Neural cell (in vitro differentiated cells): ENCODE measurements around the gene REG3A. TPM values are rescaled to one million over a fixed set of nuclear protein-coding genes. Genes with fewer than 3 reads are reported as not detected.

Source experiments
- H2AFZ ChIP-seq: fragments of 200-600, 300-800 bp; sonication (generic), shearing (Covaris generic); 2 replicates; pipeline ENCODE4 v1.6.0; 2014; ENCODE audit warnings: low read depth, mild to moderate bottlenecking, antibody characterized with exemption, low read length, moderate library complexity
- H3F3A ChIP-seq: fragments of 200-600 bp; shearing (Covaris generic); 2 replicates; pipeline ENCODE4 v1.6.1; 2016; ENCODE audit warnings: mild to moderate bottlenecking, moderate library complexity, mixed read lengths, antibody characterized with exemption, low read length; ENCODE audit not compliant: insufficient read depth, poor library complexity, severe bottlenecking
- H3K27ac ChIP-seq: fragments of 200-600, 300-800 bp; sonication (generic), shearing (Covaris generic); 2 replicates; pipeline ENCODE4 v1.5.1; 2014; ENCODE audit warnings: mild to moderate bottlenecking, low read length, moderate library complexity
- H3K27me3 ChIP-seq: fragments of 300-800, 200-600 bp; sonication (generic), shearing (Covaris generic); 2 replicates; pipeline ENCODE4 v1.6.0; 2014; ENCODE audit warnings: mild to moderate bottlenecking, low read depth, low read length, moderate library complexity; ENCODE audit not compliant: insufficient read depth
- H3K36me3 ChIP-seq: fragments of 300-800, 200-600 bp; sonication (generic), shearing (Covaris generic); 2 replicates; pipeline ENCODE4 v1.5.1; 2014; ENCODE audit warnings: mild to moderate bottlenecking, antibody characterized with exemption, low read length, moderate library complexity; ENCODE audit not compliant: insufficient read depth
- H3K4me2 ChIP-seq: fragments of 300-800, 200-600 bp; sonication (generic), shearing (Covaris generic); 2 replicates; pipeline ENCODE4 v1.6.0; 2014; ENCODE audit warnings: mild to moderate bottlenecking, low read length
- H3K4me3 ChIP-seq: fragments of 300-800, 200-600 bp; sonication (generic), shearing (Covaris generic); 2 replicates; pipeline ENCODE4 v1.5.1; 2014; ENCODE audit warnings: mild to moderate bottlenecking, low read length, moderate library complexity
- H3K79me2 ChIP-seq: fragments of 200-600 bp; shearing (Covaris generic); replicated peaks from 2 replicates; pipeline ENCODE4 v1.6.0; 2014; ENCODE audit warnings: mild to moderate bottlenecking, low read length, moderate library complexity; ENCODE audit not compliant: insufficient read depth
- H3K9ac ChIP-seq: fragments of 300-800, 200-600 bp; sonication (generic), shearing (Covaris generic); 2 replicates; pipeline ENCODE4 v1.6.1; 2016; ENCODE audit warnings: mild to moderate bottlenecking, low read length, mixed read lengths
- H3K9me2 ChIP-seq: fragments of 200-600 bp; shearing (Covaris generic); 2 replicates; pipeline ENCODE4 v1.6.1; 2016; ENCODE audit warnings: mild to moderate bottlenecking, low read length, mixed read lengths; ENCODE audit not compliant: insufficient read depth
- H3K9me3 ChIP-seq: fragments of 200-600, 300-800 bp; sonication (generic), shearing (Covaris generic); 2 replicates; pipeline ENCODE4 v1.6.1; 2016; ENCODE audit warnings: mild to moderate bottlenecking, mixed run types, low read length, moderate library complexity, mixed read lengths
- H4K20me1 ChIP-seq: fragments of 200-600 bp; shearing (Covaris generic); 2 replicates; pipeline ENCODE4 v1.6.1; 2016; ENCODE audit warnings: mild to moderate bottlenecking, mixed run types; ENCODE audit not compliant: insufficient read depth
- CTCF ChIP-seq: fragments of 450-650 bp; IDR thresholded peaks from 2 replicates; pipeline ENCODE4 v1.5.1; 2014; ENCODE audit warnings: antibody characterized with exemption, mild to moderate bottlenecking, moderate library complexity; ENCODE audit not compliant: poor library complexity, severe bottlenecking
- EP300 ChIP-seq: fragments of 450-650 bp; conservative IDR thresholded peaks from 2 replicates; pipeline ENCODE4 v1.6.1; 2014; ENCODE audit warnings: antibody characterized with exemption, mild to moderate bottlenecking, moderate library complexity; ENCODE audit not compliant: poor library complexity, severe bottlenecking
- EZH2 ChIP-seq: fragments of 200-600, 300-800 bp; shearing (Covaris generic), sonication (generic); IDR thresholded peaks from 2 replicates; pipeline ENCODE4 v1.6.1; 2014; ENCODE audit warnings: antibody characterized with exemption, low read length, borderline replicate concordance, mild to moderate bottlenecking; ENCODE audit not compliant: insufficient read depth, poor library complexity, severe bottlenecking
- MXI1 ChIP-seq: fragments of 450-650 bp; conservative IDR thresholded peaks from 2 replicates; pipeline ENCODE4 v1.6.1; 2014; ENCODE audit warnings: antibody characterized with exemption, mild to moderate bottlenecking; ENCODE audit not compliant: poor library complexity, severe bottlenecking
- POLR2AphosphoS5 ChIP-seq: IDR thresholded peaks from 2 replicates; pipeline ENCODE4 v1.6.1; 2012
- RAD21 ChIP-seq: fragments of 450-650 bp; conservative IDR thresholded peaks from 2 replicates; pipeline ENCODE4 v1.6.1; 2014; ENCODE audit warnings: antibody characterized with exemption, mild to moderate bottlenecking, moderate library complexity
- SMC3 ChIP-seq: fragments of 450-650 bp; conservative IDR thresholded peaks from 2 replicates; pipeline ENCODE4 v1.6.1; 2014; ENCODE audit warnings: antibody characterized with exemption, mild to moderate bottlenecking, moderate library complexity; ENCODE audit not compliant: poor library complexity
- TAF1 ChIP-seq: IDR thresholded peaks from 2 replicates; pipeline ENCODE4 v1.6.1; 2012; ENCODE audit warnings: low read depth
- polyA minus RNA-seq: library from RNA; depleted of rRNA, polyadenylated mRNA; stranded (reverse); fragments of >200 nt; gene quantifications from 2 replicates; pipeline ENCODE4 v1.2.3, GENCODE V29; 2014
- polyA plus RNA-seq: library from polyadenylated mRNA; depleted of rRNA; stranded (reverse); fragments of >200 nt; gene quantifications from 2 replicates; pipeline ENCODE4 v1.2.3, GENCODE V29; 2014
- TF ChIP-seq, protein P1 (sequence below): IDR thresholded peaks from 2 replicates; pipeline ENCODE4 v1.6.1; 2012; ENCODE audit warnings: borderline replicate concordance

REG3A gene
- polyA plus RNA-seq (not detected in 2 replicates), polyA minus RNA-seq (not detected in 2 replicates)

- H4K20me1 ChIP-seq, result no peaks in the 10 kb centered on the region
- H3K27me3 ChIP-seq, result no peaks in the 10 kb centered on the region
- no peaks in the 10 kb centered on the region for H3K79me2 ChIP-seq
- H3K4me3 ChIP-seq, result no peak within 1 kb of the TSS
- H3K9ac ChIP-seq, result no peak within 1 kb of the TSS
- no peak within 1 kb of the TSS for H3K4me2 ChIP-seq
- H3K9me2 ChIP-seq, result no peaks in the 10 kb centered on the region
- no peak for TF ChIP-seq EZH2
- TF ChIP-seq CTCF, result no peak
- no peaks in the 10 kb centered on the region for H3F3A ChIP-seq
- no peaks in the 10 kb centered on the region for H3K36me3 ChIP-seq
- H3K9me3 ChIP-seq, result no peaks in the 10 kb centered on the region
- no peak within 1 kb of the TSS for H2AFZ ChIP-seq
- H3K27ac ChIP-seq, result no peak within 1 kb of the TSS
These were observed at the start of gene REG3A for GRCh38 chr2:79159653-79160052. Gene REG3A, minus strand, starts transcription at chr2:79159753. Its CDS starts 348 bp downstream, at chr2:79159405.

GRCh38 chr2:79200762-79201161 is 41.2 kb upstream of the REG3A start:
- no peaks in the 10 kb centered on the region for H3K79me2 ChIP-seq
- TF ChIP-seq, protein P1, sequence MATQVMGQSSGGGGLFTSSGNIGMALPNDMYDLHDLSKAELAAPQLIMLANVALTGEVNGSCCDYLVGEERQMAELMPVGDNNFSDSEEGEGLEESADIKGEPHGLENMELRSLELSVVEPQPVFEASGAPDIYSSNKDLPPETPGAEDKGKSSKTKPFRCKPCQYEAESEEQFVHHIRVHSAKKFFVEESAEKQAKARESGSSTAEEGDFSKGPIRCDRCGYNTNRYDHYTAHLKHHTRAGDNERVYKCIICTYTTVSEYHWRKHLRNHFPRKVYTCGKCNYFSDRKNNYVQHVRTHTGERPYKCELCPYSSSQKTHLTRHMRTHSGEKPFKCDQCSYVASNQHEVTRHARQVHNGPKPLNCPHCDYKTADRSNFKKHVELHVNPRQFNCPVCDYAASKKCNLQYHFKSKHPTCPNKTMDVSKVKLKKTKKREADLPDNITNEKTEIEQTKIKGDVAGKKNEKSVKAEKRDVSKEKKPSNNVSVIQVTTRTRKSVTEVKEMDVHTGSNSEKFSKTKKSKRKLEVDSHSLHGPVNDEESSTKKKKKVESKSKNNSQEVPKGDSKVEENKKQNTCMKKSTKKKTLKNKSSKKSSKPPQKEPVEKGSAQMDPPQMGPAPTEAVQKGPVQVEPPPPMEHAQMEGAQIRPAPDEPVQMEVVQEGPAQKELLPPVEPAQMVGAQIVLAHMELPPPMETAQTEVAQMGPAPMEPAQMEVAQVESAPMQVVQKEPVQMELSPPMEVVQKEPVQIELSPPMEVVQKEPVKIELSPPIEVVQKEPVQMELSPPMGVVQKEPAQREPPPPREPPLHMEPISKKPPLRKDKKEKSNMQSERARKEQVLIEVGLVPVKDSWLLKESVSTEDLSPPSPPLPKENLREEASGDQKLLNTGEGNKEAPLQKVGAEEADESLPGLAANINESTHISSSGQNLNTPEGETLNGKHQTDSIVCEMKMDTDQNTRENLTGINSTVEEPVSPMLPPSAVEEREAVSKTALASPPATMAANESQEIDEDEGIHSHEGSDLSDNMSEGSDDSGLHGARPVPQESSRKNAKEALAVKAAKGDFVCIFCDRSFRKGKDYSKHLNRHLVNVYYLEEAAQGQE, result no peak
- TF ChIP-seq TAF1 (no peak), SMC3 (no peak), MXI1 (no peak), EP300 (no peak), EZH2 (no peak), RAD21 (no peak)
- H3K4me2 ChIP-seq, result no peak overlapping the region
- no peaks in the 10 kb centered on the region for H4K20me1 ChIP-seq
- no peaks in the 10 kb centered on the region for H3K9me3 ChIP-seq
- no peaks in the 10 kb centered on the region for H3K9me2 ChIP-seq
- no peaks in the 10 kb centered on the region for H3F3A ChIP-seq
- H3K36me3 ChIP-seq, result no peaks in the 10 kb centered on the region
- no peak overlapping the region for H3K4me3 ChIP-seq
- no peaks in the 10 kb centered on the region for H3K27me3 ChIP-seq
- no peak overlapping the region for H3K27ac ChIP-seq
- no peak overlapping the region for H2AFZ ChIP-seq
- H3K9ac ChIP-seq, result no peak overlapping the region

- Histone ChIP-seq H3K27ac (no peak overlapping the region), H3K27me3 (no peaks in the 10 kb centered on the region), H3K79me2 (no peaks in the 10 kb centered on the region), H3K9me2 (no peaks in the 10 kb centered on the region), H3K9ac (no peak overlapping the region), H3K4me2 (no peak overlapping the region), H2AFZ (no peak overlapping the region), H3K4me3 (no peak overlapping the region), H4K20me1 (no peaks in the 10 kb centered on the region), H3K36me3 (no peaks in the 10 kb centered on the region), H3F3A (no peaks in the 10 kb centered on the region), H3K9me3 (no peaks in the 10 kb centered on the region)
- TF ChIP-seq EP300, result no peak
- TF ChIP-seq EZH2, result no peak
- TF ChIP-seq MXI1, result no peak
- TF ChIP-seq SMC3, result no peak
- no peak for TF ChIP-seq RAD21
- TF ChIP-seq TAF1, result no peak
- TF ChIP-seq CTCF, result no peak
- TF ChIP-seq, protein P1, result no peak
- no peak for TF ChIP-seq POLR2AphosphoS5
These were observed 32.3 kb upstream of the REG3A start for GRCh38 chr2:79191816-79192215.
